ENCODE measurements around the gene MED15. TPM values are rescaled to one million over a fixed set of nuclear protein-coding genes. Genes with fewer than 3 reads are reported as not detected.

Gene MED15
- total and polyA plus RNA-seq, 2 of the 8 experiments (the other 6 are each of a cell fraction or from before 2014, with no cell fraction given), result 28.3 to 57.1 TPM

- no peak overlapping the region for H2BK120ac ChIP-seq (replicated peaks; ENCODE audit: low read depth, low read length)
- no peak overlapping the region for H3K4ac ChIP-seq (replicated peaks; ENCODE audit: insufficient read length, low read depth, low read length)
- TF ChIP-seq CREB1 (IDR thresholded peaks at IDR 0.05) (no peak), KDM4A (IDR thresholded peaks at IDR 0.05; ENCODE audit: low read depth, low read length, severe bottlenecking) (no peak), TBP (IDR thresholded peaks at IDR 0.05; ENCODE audit: low read depth, low read length) (no peak)
- H2BK12ac ChIP-seq (ENCODE audit: low read depth, low read length), result 0 out of 2 replicates have a peak overlapping the region, but pooled peaks have one; percentile 7
- no peak overlapping the region for H4K8ac ChIP-seq (ENCODE audit: extremely low read depth, insufficient read depth, low read length)
- CTCF ChIA-PET (ENCODE audit: partially characterized antibody), result interaction anchor here (0.8 to 4.7 kb wide), 14 partner anchors 13 to 100 kb away, joined by 3 to 28 read pairs (median 4); no protein-coding TSS in a partner anchor
- H4K5ac ChIP-seq (ENCODE audit: insufficient read length, low read depth, low read length), result no peak overlapping the region
- no peak overlapping the region for H2BK20ac ChIP-seq (ENCODE audit: low read length)
- H3K79me1 ChIP-seq (ENCODE audit: low read depth, low read length), result no peaks in the 10 kb centered on the region
- no peak overlapping the region for H2AFZ ChIP-seq (ENCODE audit: low read length)
- no peaks in the 10 kb centered on the region for H3K36me3 ChIP-seq (ENCODE audit: control insufficient read depth in 2 of 4, insufficient read depth in 4 of 4, low read length in 3 of 4)
- H3K23ac ChIP-seq (ENCODE audit: insufficient read length), result no peak overlapping the region
- no peak overlapping the region for H3K4me3 ChIP-seq (ENCODE audit: extremely low read depth in 1 of 4, insufficient read depth in 2 of 4, low read depth in 3 of 4, low read length in 4 of 4)
- POLR2A ChIA-PET (ENCODE audit: partially characterized antibody), result interaction anchor here (1.1 to 1.3 kb wide), 3 partner anchors 13 to 44 kb away, joined by 3 to 4 read pairs (median 3); no protein-coding TSS in a partner anchor
- peak overlapping the region; percentile 3; the same call in 1 of the 2 replicates for H2BK5ac ChIP-seq (ENCODE audit: low read depth, low read length)
- no peak overlapping the region for H4K91ac ChIP-seq (replicated peaks; ENCODE audit: insufficient read length, low read length)
- H3K4me2 ChIP-seq (ENCODE audit: insufficient read depth in 1 of 2, low read depth in 2 of 2, low read length in 2 of 2), result no peak overlapping the region
- H2AK5ac ChIP-seq (ENCODE audit: low read depth, low read length), result no peak overlapping the region
- no peak overlapping the region for H3K27ac ChIP-seq (ENCODE audit: low read depth, low read length)
- no peak overlapping the region for H3K18ac ChIP-seq (ENCODE audit: extremely low read depth, low read length)
- no peak for FAIRE-seq
- no peaks in the 10 kb centered on the region for H3K23me2 ChIP-seq (ENCODE audit: low read depth, low read length)
- H3K56ac ChIP-seq (replicated peaks; ENCODE audit: insufficient read length, low read depth, low read length), result no peak overlapping the region
- no peaks in the 10 kb centered on the region for H3K27me3 ChIP-seq (replicated peaks in 1 of 4; ENCODE audit: control insufficient read depth in 3 of 4, extremely low read depth in 1 of 4, insufficient read depth in 3 of 4, low read length in 3 of 4)
- H3K4me1 ChIP-seq (replicated peaks in 1 of 4; ENCODE audit: control insufficient read depth in 3 of 4, insufficient read depth in 4 of 4, low read length in 3 of 4), result peaks cover 0 to 20% (median 8%) of the 10 kb centered on the region in 4 experiments; a peak in 5 of 7 replicates
- DNase-seq (ENCODE audit: low read depth in 1 of 2, low spot score in 2 of 2), result no peak
- H2BK15ac ChIP-seq (ENCODE audit: low read length), result no peak overlapping the region
- no peak overlapping the region for H3K14ac ChIP-seq (ENCODE audit: insufficient read length)
- 73% methylated on average over 6 of the region's 6 CpGs; no CpG with 5 or more reads in 1 of the 2 experiments for WGBS, 2 experiments (ENCODE audit: extremely low coverage in 1 of 2, insufficient coverage in 1 of 2, insufficient read length in 1 of 2, insufficient replicate concordance in 2 of 2, low coverage in 1 of 2, low lambda C conversion rate in 2 of 2, missing lambda C conversion rate in 1 of 2)
- no peaks in the 10 kb centered on the region for H3K79me2 ChIP-seq (ENCODE audit: control insufficient read depth in 1 of 2, insufficient read depth in 2 of 2, low read length in 2 of 2)
- no peak overlapping the region for H3K9ac ChIP-seq (replicated peaks in 1 of 4; ENCODE audit: extremely low read depth in 1 of 4, low read depth in 3 of 4, low read length in 3 of 4)
- H4K20me1 ChIP-seq (replicated peaks in 1 of 2; ENCODE audit: control insufficient read depth in 1 of 2, insufficient read depth in 2 of 2, low read length in 2 of 2), result no peaks in the 10 kb centered on the region
- H3K9me3 ChIP-seq (ENCODE audit: insufficient read depth in 2 of 2, low read depth in 1 of 2, low read length in 1 of 2), result no peaks in the 10 kb centered on the region
These were observed 97.9 kb downstream of the MED15 start for GRCh38 chr22:20605328-20605727.

Data from H1 (cell line).